Measurements from ENCODE around the gene CD151. TPM values are rescaled to one million over a fixed set of nuclear protein-coding genes. Genes with fewer than 3 reads are reported as not detected.
A peak's percentile ranks its signal among the peaks of the same experiment; 100 is the strongest.

Gene CD151
- total RNA-seq, 4 donors from 2014 or later = 328 to 675 (median 614) TPM

GRCh38 chr11:803467-803742 is 29.3 kb upstream of the CD151 start:
- DNase-seq (ENCODE audit: low spot score) (no peak), ATAC-seq (ENCODE audit: low FRiP score) (no peak)
- TF ChIP-seq, protein P1, sequence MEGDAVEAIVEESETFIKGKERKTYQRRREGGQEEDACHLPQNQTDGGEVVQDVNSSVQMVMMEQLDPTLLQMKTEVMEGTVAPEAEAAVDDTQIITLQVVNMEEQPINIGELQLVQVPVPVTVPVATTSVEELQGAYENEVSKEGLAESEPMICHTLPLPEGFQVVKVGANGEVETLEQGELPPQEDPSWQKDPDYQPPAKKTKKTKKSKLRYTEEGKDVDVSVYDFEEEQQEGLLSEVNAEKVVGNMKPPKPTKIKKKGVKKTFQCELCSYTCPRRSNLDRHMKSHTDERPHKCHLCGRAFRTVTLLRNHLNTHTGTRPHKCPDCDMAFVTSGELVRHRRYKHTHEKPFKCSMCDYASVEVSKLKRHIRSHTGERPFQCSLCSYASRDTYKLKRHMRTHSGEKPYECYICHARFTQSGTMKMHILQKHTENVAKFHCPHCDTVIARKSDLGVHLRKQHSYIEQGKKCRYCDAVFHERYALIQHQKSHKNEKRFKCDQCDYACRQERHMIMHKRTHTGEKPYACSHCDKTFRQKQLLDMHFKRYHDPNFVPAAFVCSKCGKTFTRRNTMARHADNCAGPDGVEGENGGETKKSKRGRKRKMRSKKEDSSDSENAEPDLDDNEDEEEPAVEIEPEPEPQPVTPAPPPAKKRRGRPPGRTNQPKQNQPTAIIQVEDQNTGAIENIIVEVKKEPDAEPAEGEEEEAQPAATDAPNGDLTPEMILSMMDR (IDR thresholded peaks at IDR 0.05) = no peak

- ATAC-seq (ENCODE audit: low FRiP score) = no peak
- DNase-seq (ENCODE audit: low spot score) = no peak
- TF ChIP-seq, protein P1 (IDR thresholded peaks at IDR 0.05) = no peak
Observed at GRCh38 chr11:803770-804598, 28.8 kb upstream of the CD151 start.

DNA sequence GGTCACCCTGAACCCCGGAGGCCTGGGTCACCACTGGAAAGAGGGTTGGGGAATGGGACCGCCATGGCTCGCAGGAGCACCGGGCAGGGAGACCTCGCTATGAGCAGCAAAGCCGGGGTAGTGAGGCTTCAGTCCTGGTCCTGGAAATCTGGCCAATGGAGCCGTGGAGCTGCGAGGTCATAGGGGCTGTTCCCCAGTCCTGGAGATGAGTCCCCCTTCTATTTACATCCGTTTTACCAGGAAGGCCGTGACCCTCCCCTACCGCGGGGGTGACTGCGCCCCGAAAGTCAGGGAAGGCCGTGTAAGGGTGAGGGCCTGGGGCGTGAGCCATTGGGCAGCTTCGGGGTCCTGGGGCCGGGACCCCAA is 28.2 kb upstream of the CD151 start:
- DNase-seq (ENCODE audit: low spot score) = no peak
- no peak for ATAC-seq (ENCODE audit: low FRiP score)
- TF ChIP-seq, protein P1 (IDR thresholded peaks at IDR 0.05) = no peak

DNA sequence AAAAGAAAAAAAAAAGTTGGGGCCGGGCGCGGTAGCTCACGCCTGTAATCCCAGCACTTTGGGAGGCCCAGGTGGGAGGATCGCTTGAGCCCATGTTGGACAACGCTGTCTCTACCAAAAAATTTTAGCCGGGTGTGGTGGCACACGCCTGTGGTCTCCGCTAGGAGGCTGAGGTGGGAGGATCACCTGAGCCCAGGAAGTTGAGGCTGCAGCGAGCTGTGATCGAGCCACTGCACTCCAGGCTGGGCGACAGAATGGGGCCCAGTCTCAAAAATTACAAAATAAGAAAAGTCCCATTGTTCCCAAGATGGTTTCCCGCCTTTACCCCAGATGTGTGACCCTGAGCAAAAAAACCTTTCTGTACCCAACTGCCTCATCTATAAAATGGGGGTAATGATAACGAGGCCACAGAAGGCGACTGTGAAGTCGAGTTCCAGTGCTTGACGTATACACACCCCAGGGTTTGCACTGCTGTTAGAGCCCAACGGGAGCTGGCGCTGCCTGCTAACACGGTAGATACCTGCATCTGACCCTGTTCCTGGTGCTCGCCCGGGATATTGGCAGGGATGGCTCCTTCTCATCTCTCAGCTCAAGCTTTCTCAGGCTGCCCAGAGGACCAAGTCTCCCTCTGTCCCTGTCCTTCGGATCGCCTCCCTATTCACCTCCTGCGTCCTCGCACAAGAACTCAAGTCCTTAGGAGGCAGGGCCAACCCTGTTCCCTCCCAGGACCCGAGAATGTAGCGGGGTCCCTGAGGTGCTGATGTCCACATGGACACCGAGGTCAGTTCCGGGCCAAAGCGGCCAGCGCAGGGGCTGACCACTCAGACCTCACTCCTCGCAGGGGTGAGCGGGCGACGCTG is 24.1 kb upstream of the CD151 start:
- DNase-seq (ENCODE audit: low spot score) (no peak), ATAC-seq (ENCODE audit: low FRiP score) (no peak)
- TF ChIP-seq, protein P1 (IDR thresholded peaks at IDR 0.05) = no peak

GRCh38 chr11:809287-810039 is 23.3 kb upstream of the CD151 start, which contains the start of gene RPLP2:
Gene RPLP2 (plus strand): TSS chr11:809967. CDS start chr11:810235, 268 bp downstream.
- TF ChIP-seq, protein P1 (IDR thresholded peaks at IDR 0.05) = no peak
- DNase-seq (ENCODE audit: low spot score) = peak; percentile 87
- ATAC-seq (ENCODE audit: low FRiP score) = peak; percentile 92

DNA sequence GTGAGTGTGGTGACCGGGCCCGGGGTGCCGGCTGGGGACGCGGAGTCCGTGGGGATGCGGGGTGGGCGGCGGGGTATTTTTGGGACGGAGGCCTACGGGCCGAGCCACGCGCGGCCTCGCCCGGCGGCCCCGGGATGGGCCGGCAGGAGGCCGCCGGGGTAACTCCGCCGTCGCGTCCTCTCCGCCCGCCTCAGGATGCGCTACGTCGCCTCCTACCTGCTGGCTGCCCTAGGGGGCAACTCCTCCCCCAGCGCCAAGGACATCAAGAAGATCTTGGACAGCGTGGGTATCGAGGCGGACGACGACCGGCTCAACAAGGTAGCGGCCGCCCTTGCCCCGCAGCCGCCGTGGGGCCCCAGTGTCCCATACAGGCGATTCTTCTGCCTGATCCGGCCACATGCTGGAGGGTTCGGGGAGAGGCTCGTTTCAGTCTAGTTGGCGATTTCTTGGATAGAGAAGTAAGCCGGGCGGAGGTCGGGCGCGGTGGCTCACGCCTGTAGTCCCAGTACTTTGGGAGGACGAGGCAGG is 22.6 kb upstream of the CD151 start:
- TF ChIP-seq, protein P1 (IDR thresholded peaks at IDR 0.05) = no peak
- no peak for ATAC-seq (ENCODE audit: low FRiP score)
- DNase-seq (ENCODE audit: low spot score) = no peak
